ENCODE results near the gene MARCHF10.

GRCh38 chr17:62794666-62794971 is 13.5 kb downstream of the MARCHF10 start:
- TF ChIP-seq, protein P1, sequence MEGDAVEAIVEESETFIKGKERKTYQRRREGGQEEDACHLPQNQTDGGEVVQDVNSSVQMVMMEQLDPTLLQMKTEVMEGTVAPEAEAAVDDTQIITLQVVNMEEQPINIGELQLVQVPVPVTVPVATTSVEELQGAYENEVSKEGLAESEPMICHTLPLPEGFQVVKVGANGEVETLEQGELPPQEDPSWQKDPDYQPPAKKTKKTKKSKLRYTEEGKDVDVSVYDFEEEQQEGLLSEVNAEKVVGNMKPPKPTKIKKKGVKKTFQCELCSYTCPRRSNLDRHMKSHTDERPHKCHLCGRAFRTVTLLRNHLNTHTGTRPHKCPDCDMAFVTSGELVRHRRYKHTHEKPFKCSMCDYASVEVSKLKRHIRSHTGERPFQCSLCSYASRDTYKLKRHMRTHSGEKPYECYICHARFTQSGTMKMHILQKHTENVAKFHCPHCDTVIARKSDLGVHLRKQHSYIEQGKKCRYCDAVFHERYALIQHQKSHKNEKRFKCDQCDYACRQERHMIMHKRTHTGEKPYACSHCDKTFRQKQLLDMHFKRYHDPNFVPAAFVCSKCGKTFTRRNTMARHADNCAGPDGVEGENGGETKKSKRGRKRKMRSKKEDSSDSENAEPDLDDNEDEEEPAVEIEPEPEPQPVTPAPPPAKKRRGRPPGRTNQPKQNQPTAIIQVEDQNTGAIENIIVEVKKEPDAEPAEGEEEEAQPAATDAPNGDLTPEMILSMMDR (conservative IDR thresholded peaks at IDR 0.05; ENCODE audit: low read length) = no peak
- no peak for TF ChIP-seq EZH2phosphoT487 (IDR thresholded peaks at IDR 0.05; ENCODE audit: borderline replicate concordance, low read depth, low read length)
